Measurements from ENCODE around the gene CORO6.

GRCh38 chr17:29585080-29585751 is 37.5 kb downstream of the CORO6 start:
- TF ChIP-seq CTCF (conservative IDR thresholded peaks at IDR 0.05; ENCODE audit: low read depth in 2 of 2) (peak; percentile 54 to 68), POLR2AphosphoS5 (IDR thresholded peaks at IDR 0.05; ENCODE audit: low read depth) (no peak), CREB1 (CRISPR knock-in tag; IDR thresholded peaks at IDR 0.05; ENCODE audit: low read depth) (no peak), ZNF114 (CRISPR knock-in tag; IDR thresholded peaks at IDR 0.05) (no peak), EZH2 (IDR thresholded peaks at IDR 0.05; ENCODE audit: low read depth, unreplicated experiment) (no peak)
